Measurements from ENCODE around the gene ARHGAP24. TPM values are rescaled to one million over a fixed set of nuclear protein-coding genes. Genes with fewer than 3 reads are reported as not detected.
"Not testable (repeated sequence)": the region's sequence is repeated elsewhere in the genome, so short reads cannot be mapped to it uniquely, and the experiment has no call there.

Gene ARHGAP24
- total RNA-seq, 1 donor from 2014 or later, result 124 TPM

DNA sequence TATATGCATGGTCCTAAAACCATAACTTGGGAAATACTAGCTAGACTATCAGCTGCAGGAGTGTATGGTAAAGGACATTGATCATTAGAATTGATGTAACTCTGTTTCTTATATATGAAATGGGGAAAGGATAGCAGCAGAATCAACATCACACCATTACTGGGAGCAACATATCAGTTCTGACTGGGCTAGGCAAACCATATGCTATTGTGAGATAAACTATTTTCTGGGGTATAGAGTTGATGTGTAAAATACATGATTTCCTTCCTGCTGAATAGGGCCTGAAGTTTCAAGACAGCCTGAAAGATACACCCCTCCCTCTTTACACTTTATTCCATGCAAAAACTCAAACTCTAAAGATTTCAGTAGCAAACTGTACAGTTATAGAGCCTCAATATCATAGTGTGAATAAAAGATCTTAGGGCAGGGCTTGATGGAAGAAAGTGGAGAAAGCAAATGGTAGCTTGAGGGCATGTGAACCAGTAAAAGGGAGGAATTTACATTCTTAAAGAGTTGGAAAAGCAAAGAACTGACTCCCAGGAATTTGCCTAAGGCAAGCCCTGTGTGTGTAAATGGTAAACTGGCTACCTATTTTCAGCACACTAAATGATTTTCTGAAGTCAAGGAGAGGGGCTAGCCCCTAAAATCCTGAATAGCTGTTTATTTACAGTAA lies 480.8 kb downstream of the ARHGAP24 start:
- DNase-seq (ENCODE audit: low spot score), result no peak

- DNase-seq (ENCODE audit: low spot score), result no peak
Measured at GRCh38 chr4:85956293-85956945, 481.5 kb downstream of the ARHGAP24 start.

GRCh38 chr4:85961887-85962286 lies 486.9 kb downstream of the ARHGAP24 start:
- DNase-seq (ENCODE audit: low spot score), result no peak

DNA sequence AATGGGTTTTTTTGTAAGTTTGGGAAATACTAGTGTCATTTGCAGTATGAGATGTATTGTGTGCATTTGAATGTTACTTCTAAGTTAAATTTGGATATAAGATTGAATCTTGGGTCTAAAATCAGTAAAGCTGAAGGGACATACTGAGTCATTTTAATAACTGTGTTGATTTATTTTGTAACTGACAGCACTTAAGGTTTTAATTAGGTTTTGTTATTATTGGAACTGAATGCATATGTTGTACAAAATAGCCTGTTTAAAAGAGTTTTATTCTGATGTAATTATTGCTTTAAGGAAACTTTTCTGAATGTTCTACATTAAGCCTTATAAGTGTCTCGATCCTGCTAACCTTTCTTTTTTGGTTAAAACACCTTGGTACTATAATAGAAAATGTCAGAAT lies 488.3 kb downstream of the ARHGAP24 start:
- DNase-seq (ENCODE audit: low spot score), result no peak

DNA sequence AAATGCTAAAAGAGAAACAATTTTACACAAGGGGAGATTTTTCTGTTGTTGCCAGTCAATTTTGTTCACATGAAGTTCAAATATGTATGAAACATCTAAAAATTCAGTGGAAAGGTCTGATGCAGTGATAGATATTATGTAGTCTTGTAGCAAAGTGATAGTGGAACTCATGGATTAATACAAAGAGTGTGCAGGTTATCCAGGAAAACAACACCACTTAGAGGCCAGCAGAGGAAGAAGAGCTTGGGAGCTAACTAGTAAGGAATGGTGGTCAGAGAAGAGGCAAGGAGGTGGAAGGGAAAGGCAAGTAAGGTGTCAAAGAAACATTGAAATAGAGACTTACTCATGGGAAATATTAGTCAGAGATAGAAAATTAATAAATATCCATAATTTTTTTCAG lies 489.3 kb downstream of the ARHGAP24 start:
- DNase-seq (ENCODE audit: low spot score), result no peak

DNA sequence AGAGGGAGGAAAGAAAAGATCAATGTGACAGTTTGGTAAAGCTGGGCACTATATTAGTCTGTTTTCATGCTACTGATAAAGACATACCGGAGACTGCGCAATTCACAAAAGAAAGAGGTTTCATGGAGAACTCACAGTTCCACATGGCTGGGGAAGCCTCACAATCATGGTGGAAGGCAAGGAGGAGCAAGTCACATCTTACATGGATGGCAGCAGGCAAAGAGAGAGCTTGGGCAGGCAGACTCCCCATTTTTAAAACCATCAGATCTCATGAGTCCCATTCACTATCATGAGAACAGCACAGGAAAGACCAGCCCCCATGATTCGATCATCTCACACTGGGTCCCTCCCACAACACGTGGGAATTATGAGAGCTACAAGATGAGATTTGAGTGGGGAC lies 490.1 kb downstream of the ARHGAP24 start:
- not testable (repeated sequence) for DNase-seq (ENCODE audit: low spot score)

DNA sequence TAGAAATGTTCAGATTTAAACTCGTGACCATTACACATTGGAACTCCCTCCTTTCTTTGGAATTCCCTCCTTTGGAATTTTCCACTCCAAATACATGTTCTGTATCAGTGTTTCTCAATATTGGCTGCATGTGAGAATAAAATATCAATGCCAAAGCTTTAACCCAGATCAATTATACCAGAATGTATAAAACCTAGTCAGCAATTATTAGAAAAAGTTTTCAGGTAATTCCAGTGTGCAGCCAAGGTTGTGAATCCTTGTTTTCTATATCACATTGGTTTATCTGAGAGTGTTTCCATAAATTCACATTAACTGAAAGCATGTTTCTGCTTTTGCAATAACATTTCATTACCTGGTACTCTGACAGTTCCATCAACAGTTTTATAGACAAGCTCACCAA lies 490.6 kb downstream of the ARHGAP24 start:
- DNase-seq (ENCODE audit: low spot score), result no peak

DNA sequence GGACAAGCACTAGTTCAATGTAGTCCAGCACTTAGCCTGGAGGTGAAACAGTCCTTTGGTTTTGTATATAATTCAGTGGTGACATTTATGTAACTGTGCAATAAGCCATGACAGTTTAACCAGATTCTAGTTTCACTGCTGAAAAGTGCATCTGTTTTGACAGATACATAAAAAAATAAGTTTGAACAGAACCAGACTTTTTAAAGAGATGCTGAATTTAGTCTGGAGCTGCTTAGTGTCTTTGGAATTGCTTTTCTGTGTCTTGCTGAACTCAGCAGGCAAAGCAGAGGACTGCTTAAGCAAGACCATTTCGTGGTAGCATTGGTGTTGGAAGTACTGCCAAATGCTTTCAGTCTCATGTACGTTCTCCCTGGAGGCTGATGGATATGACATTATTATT lies 491.4 kb downstream of the ARHGAP24 start:
- peak; percentile 94 for DNase-seq (ENCODE audit: low spot score)

DNA sequence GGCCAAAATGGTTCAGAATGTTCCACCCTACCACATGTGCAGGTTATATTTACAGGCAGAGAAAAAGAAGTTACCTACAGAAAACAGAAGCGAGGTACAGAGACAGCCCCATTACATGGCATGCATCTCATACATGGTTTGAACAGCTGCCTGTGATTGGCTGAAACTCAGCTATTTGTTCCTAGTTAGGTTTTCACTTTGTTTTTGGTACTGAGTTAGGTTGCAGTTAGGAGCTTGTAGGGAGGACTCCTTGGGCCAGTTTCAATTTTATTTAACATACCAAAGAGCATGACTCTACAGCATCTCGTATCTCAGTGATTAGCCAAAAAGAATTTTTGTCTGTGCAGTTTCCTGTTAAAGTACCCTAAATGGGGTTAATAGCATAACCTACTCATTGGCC lies 492.9 kb downstream of the ARHGAP24 start:
- DNase-seq (ENCODE audit: low spot score), result no peak

GRCh38 chr4:85968945-85969819 lies 494.2 kb downstream of the ARHGAP24 start:
- DNase-seq (ENCODE audit: low spot score), result peak; percentile 75

DNA sequence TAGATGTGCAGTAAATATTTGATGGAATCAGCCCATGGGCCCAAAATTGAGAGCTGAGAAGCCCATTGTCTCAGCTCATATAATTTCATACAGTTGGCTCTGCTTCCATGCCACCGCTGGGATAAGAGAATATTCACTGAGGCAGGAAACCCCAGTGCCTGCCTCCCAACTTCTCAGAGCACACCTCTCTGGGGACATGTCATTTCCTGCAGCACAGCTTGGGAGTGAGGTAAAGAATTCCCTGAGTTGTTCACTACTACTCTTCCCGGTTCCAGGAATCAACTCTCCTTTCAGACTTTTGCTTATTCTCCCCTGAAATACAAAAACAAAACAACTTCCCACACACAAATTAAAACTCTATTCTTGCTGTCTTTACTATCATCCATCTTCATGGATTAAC lies 495.6 kb downstream of the ARHGAP24 start:
- no peak for DNase-seq (ENCODE audit: low spot score)

GRCh38 chr4:85979276-85979675 lies 504.3 kb downstream of the ARHGAP24 start:
- DNase-seq (ENCODE audit: low spot score), result no peak

DNA sequence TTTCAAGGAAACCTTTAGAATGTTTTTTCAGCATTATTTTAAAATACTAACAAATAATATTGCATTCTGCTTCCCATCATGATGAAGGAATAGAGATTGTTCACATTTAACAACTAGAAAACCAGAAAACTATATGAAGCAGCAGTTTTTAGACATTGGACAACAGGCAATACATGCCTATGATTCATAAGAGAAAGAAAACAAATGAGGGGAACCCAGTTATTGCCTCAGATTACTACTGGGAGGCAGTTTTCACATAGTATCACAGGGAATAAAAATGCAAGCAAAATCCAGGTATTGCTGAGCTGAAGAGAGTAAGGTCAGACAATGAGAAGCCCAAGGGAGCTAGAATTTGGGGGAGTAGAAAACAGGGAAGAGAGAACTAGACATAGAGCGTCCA lies 511.3 kb downstream of the ARHGAP24 start:
- DNase-seq (ENCODE audit: low spot score), result no peak

GRCh38 chr4:85993641-85994040 lies 518.7 kb downstream of the ARHGAP24 start:
- no peak for DNase-seq (ENCODE audit: low spot score)

GRCh38 chr4:85994576-85994975 lies 519.6 kb downstream of the ARHGAP24 start:
- no peak for DNase-seq (ENCODE audit: low spot score)

GRCh38 chr4:85995361-85995760 lies 520.4 kb downstream of the ARHGAP24 start:
- no peak for DNase-seq (ENCODE audit: low spot score)

- no peak for DNase-seq (ENCODE audit: low spot score)
Measured at GRCh38 chr4:86001591-86001990, 526.6 kb downstream of the ARHGAP24 start.

DNA sequence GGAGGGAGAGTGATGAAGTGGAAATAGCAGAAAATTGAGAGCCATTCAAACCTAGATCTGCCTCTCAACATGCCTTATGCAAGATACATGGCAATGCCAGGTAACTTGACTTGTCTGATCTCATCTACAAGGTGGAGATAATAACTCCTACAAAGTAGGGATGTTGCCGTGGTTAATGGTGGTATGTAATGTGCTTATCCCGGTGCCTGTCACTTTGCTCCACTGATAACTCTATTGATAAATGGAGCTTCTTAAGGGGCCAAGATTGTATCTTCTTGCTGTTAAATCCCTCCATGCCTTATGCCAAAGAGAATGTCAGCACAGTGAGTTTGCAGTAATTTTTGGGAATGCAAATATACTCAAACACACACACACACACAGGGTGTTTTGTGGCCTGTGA lies 529.1 kb downstream of the ARHGAP24 start:
- DNase-seq (ENCODE audit: low spot score), result no peak

- no peak for DNase-seq (ENCODE audit: low spot score)
Measured at GRCh38 chr4:86006057-86006456, 531.1 kb downstream of the ARHGAP24 start.

DNA sequence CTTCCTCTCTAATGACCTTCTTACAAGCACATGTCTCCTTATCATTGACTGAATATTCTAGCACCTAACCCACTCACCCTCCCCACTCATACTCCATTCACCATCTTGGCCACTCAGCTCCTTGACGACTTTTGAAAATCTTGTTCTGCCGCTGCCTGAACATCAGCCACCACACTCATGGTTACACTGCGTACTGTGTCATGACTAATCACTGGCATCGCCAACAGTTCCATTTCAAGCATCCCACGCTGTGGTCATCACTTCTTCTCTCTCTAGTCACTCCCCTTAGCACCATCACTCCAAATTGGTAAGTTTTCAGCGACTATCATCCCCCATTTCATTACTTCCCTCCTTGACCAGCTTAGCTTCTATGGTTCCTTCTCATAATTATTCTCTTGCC lies 532.1 kb downstream of the ARHGAP24 start:
- DNase-seq (ENCODE audit: low spot score), result no peak

GRCh38 chr4:86011117-86011516 lies 536.2 kb downstream of the ARHGAP24 start:
- no peak for DNase-seq (ENCODE audit: low spot score)

GRCh38 chr4:86013621-86014020 lies 538.7 kb downstream of the ARHGAP24 start:
- peak; percentile 63 for DNase-seq (ENCODE audit: low spot score)

DNA sequence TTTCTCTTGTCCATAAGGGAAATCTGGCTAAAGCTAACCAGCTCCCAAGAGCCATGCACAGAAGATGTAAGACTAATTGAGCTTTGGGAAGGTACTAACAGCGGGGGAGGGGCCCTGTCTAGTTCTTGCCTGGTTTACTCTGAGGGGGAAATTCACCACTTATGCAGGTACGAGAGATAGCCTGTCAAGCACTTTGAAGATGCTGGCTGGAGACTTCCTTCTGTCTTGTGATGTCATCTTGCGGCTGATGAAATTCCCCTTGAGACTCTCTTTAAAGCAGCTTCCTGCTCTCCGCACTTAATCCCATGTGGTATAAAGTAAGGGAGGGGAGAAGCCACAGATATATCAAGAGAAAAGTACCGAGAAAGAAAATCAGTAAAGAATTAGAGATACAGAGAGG lies 539.6 kb downstream of the ARHGAP24 start:
- DNase-seq (ENCODE audit: low spot score), result peak; percentile 50

Measured in umbilical cord (tissue), 2 donors.